GM19438 (cell line): Measurements from ENCODE around the gene TSSK1B.
"Not testable (repeated sequence)": the region's sequence is repeated elsewhere in the genome, so short reads cannot be mapped to it uniquely, and the experiment has no call there.

ENCODE experiments used
- ATAC-seq: cut with Tn5 transposase; IDR thresholded peaks from one replicate; pipeline ENCODE4 v1.9.1; 2021; ENCODE audit warnings: low read depth; ENCODE audit not compliant: unreplicated experiment

The TSSK1B gene

DNA sequence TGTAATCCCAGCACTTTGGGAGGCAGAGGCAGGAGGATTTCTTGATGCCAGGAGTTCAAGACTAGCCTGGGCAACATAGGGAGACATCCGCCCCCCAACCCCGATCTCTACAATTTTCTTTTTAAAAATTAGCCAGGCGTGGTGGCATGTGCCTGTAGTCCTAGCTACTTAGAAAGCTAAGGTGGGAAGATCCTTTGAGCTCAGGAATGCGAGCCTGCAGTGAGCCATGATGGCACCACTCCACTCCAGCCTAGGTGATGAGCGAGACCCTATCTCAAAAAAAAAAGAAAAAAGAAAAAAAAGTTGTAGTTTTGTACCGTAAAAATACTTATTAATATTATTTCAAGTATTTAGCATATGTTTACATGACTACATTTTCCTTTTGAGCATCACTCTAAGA lies 29.3 kb downstream of the TSSK1B start:
- no peak for ATAC-seq

DNA sequence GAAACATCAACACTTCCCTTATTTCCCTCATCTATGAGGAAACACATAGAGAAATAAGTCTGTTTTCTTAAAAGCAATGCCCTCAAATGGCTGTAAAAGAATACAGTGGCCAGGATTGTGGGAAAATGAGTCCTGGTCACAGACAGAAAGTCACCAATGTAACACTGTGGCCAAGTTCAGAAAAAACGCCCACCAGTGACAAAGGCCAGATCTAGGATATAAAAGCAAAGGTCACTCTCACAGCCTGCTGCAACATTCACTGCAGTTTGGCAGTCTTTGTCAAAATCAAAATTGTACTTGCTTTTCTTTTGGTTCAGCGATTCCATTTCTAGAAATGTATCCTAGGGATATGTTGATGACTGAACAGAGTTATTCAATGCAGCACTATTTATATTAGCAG lies 30.5 kb downstream of the TSSK1B start:
- no peak for ATAC-seq

DNA sequence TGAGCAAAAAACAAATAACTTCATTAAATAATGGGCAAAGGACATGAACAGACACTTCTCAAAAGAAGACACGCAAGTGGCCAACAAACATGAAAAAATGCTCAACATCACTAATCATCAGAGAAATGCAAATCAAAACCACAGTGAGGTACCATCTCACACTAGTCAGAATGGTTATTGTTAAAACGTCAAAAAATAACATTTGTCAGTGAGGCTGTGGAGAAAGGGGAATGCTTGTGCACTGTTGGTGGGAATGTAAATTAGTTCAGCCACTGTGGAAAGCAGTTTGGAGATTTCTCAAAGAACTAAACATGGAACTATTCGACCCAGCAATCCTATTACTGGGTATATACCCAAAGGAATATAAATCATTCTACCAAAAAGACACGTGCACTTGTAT lies 36.8 kb downstream of the TSSK1B start:
- ATAC-seq: not testable (repeated sequence)

- no peak for ATAC-seq
These were observed 37.7 kb downstream of the TSSK1B start for GRCh38 chr5:113397046-113397445.

DNA sequence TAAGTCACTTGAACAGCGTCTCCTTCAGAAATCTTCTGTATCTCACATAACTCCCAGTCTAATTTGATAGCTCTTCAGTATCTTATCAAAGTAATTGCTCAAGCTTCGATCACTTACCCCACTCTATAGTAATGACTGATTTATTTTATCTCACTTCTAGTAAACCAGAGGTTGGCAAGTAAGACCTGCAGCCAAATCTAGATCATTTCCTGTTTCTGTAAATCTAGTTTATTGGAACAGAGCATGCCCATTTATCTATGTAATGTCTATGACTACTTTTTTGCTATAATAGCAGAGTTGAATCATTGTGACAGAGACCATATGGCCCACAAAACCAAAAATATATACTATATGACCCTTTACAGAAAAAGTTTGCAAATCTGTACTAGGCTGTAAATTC lies 40.1 kb downstream of the TSSK1B start:
- ATAC-seq: no peak

GRCh38 chr5:113390224-113390623 lies 44.6 kb downstream of the TSSK1B start:
- no peak for ATAC-seq

DNA sequence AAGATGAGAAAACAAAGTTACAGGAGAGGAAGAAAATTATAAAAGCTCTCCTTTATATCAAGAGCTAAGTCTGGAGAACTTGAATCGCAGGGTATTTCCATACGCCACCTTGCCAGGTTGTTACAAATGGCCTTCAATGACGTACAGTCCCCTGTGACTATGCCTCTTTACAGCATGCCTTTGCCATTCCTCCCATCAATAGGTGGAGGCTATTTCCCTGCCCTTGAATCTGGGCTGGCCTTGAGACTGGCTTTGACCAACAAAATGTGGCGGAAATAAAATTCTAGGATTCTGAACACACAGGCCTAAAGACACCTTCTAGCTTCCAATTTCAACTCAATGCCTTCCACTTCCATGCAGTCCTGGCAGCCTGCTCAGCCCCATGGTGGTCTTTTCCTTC lies 45.7 kb downstream of the TSSK1B start:
- no peak for ATAC-seq

GRCh38 chr5:113387844-113388243 lies 46.9 kb downstream of the TSSK1B start:
- ATAC-seq: no peak

DNA sequence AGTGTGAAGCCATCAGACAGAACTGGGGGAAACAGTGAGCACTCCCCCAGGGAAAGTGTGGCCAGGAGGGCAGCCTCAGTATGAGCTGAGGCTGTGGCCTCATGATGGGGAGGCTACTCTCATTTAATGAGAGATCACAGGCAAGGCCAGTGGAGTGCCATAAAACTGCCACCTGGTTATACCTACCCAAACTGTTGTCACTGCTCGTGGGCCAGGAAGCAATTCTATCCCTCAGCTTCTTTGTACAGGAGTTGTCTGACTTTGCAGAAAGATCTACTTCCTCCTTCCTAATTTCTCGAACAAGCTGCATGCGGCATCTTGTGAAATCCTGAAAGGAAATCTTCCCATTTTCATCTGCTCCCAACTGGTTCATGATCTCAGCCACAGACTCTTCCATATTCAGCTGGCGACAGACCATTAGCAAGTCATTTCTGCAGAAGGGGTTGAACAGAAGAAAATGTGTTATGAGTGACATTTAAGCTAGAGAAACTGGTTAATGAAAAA lies 50.0 kb downstream of the TSSK1B start:
- ATAC-seq: no peak

DNA sequence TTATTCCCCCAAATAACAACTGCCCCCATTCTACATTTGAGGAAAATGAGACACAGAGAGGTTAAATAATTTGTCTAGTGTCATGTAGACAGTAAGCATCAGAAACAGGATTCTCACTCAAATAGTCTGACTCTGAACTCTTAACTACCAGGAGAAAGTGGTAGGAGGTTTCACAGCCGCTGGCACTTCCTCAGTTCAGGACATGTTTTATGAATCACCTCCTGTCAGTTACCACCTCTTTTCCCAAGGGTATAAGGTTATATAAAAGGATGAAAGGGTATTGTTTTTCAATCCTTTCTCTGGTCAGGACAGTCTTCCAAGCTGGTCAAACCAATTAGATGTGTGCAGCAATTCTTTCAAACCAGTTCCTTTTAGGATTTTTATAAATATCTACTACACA lies 52.1 kb downstream of the TSSK1B start:
- no peak for ATAC-seq
